Keratinocyte (primary cell): Measurements from ENCODE around the gene DNAH17. TPM values are rescaled to one million over a fixed set of nuclear protein-coding genes. Genes with fewer than 3 reads are reported as not detected.

Experiments
- DNase-seq: peaks from one replicate; pipeline ENCODE4 v3.0.0-alpha.2; 2011; ENCODE audit warnings: low read depth, missing footprints, low spot score
- FAIRE-seq: peaks from 2 replicates; lab custom pipeline; 2011; peaks lifted over from hg19 to GRCh38; lab: Jason Lieb, UNC
- H2AFZ ChIP-seq: 2 replicates; pipeline ENCODE4 v1.6.0; 2012; ENCODE audit warnings: low read length, control low read depth, inconsistent platforms; ENCODE audit not compliant: control insufficient read depth
- H3K27ac ChIP-seq: 2 replicates; pipeline ENCODE4 v1.5.1; 2011; ENCODE audit warnings: low read length; ENCODE audit not compliant: control insufficient read depth, insufficient read depth
- H3K27me3 ChIP-seq: 3 replicates; pipeline ENCODE4 v1.6.0; 2011; ENCODE audit warnings: low read length; ENCODE audit not compliant: control insufficient read depth, insufficient read depth; ENCODE audit errors: extremely low read depth
- H3K36me3 ChIP-seq, 2 experiments: 2 replicates in 1 of 2; 3 replicates in 1 of 2; pipeline ENCODE4 v1.5.1; 2011; ENCODE audit warnings: low read length in 2 of 2, mild to moderate bottlenecking in 1 of 2; ENCODE audit not compliant: control insufficient read depth in 2 of 2, insufficient read depth in 2 of 2; ENCODE audit errors: extremely low read depth in 1 of 2
- H3K4me1 ChIP-seq: 3 replicates; pipeline ENCODE4 v1.5.1; 2011; ENCODE audit warnings: low read length; ENCODE audit not compliant: control insufficient read depth, insufficient read depth; ENCODE audit errors: extremely low read depth
- H3K4me2 ChIP-seq: 3 replicates; pipeline ENCODE4 v1.6.0; 2011; ENCODE audit warnings: low read depth, low read length; ENCODE audit not compliant: control insufficient read depth, insufficient read depth; ENCODE audit errors: extremely low read depth
- H3K4me3 ChIP-seq, 3 experiments: fragments of 200-600 bp in 1 of 3; sonication (generic) in 1 of 3; 2 replicates in 2 of 3; 3 replicates in 1 of 3; pipeline ENCODE4 v1.5.1; 2011 to 2016; ENCODE audit warnings: low read length in 3 of 3, mild to moderate bottlenecking in 3 of 3, control low read depth in 2 of 3, inconsistent platforms in 1 of 3, low read depth in 1 of 3, mixed read lengths in 1 of 3, mixed run types in 1 of 3, moderate library complexity in 1 of 3; ENCODE audit not compliant: control insufficient read depth in 2 of 3, insufficient read depth in 2 of 3; ENCODE audit errors: extremely low read depth in 1 of 3
- H3K79me2 ChIP-seq: 2 replicates; pipeline ENCODE4 v1.6.0; 2012; ENCODE audit warnings: low read length; ENCODE audit not compliant: control insufficient read depth, insufficient read depth
- H3K9ac ChIP-seq: 3 replicates; pipeline ENCODE4 v1.6.0; 2011; ENCODE audit warnings: low read length; ENCODE audit not compliant: control insufficient read depth, insufficient read depth; ENCODE audit errors: extremely low read depth
- H3K9me1 ChIP-seq: 3 replicates; pipeline ENCODE4 v1.6.0; 2011; ENCODE audit warnings: low read length; ENCODE audit not compliant: control insufficient read depth, insufficient read depth; ENCODE audit errors: extremely low read depth
- H3K9me3 ChIP-seq: 2 replicates; pipeline ENCODE4 v1.5.1; 2012; ENCODE audit warnings: low read depth, low read length; ENCODE audit not compliant: control insufficient read depth
- H4K20me1 ChIP-seq: 3 replicates; pipeline ENCODE4 v1.6.0; 2011; ENCODE audit warnings: low read length; ENCODE audit not compliant: control insufficient read depth, insufficient read depth; ENCODE audit errors: extremely low read depth
- EZH2 ChIP-seq: IDR thresholded peaks from one replicate; pipeline ENCODE4 v1.6.1; 2012; ENCODE audit warnings: inconsistent platforms, mild to moderate bottlenecking, low read length, moderate library complexity
- dilution Hi-C: fragments of 300-500 bp; cut with MboI; formaldehyde crosslinking; loops from one replicate; pipeline ENCODE4 v1.7.0; 2020; ENCODE audit warnings: low sequenced_read_pairs; ENCODE audit not compliant: extremely low pct_ligation_motif_present
- polyA plus RNA-seq, 5 experiments: library from polyadenylated mRNA; depleted of rRNA in 3 of 5; stranded (reverse) in 3 of 5; stranded (forward) in 1 of 5; unstranded in 1 of 5; fragments of >200 nt; gene quantifications; 1 replicate in 1 of 5; 2 replicates in 3 of 5; 3 replicates in 1 of 5; pipeline versions ENCODE4 v1.2.1 to v1.2.3, GENCODE V29; 2011 to 2012; ENCODE audit warnings: missing spikeins in 2 of 5, low read depth in 1 of 5, low replicate concordance in 1 of 5
- TF ChIP-seq, protein P1 (sequence below), 3 experiments: IDR thresholded peaks in 1 of 3; conservative IDR thresholded peaks in 1 of 3; optimal IDR thresholded peaks in 1 of 3; 2 replicates in 2 of 3; 3 replicates in 1 of 3; pipeline versions ENCODE3 to v1.5.1; 2011; ENCODE audit warnings: low read length in 3 of 3, mild to moderate bottlenecking in 3 of 3, moderate library complexity in 2 of 3, control low read depth in 1 of 3, inconsistent platforms in 1 of 3; ENCODE audit not compliant: insufficient read depth in 2 of 3; ENCODE audit errors: extremely low read depth in 1 of 3

DNAH17 gene
- polyA plus RNA-seq, 1 donor (not counting 4 experiments of a cell fraction or from before 2014, with no cell fraction given): 0.16 TPM

GRCh38 chr17:78544881-78545755, 32.1 kb downstream of the DNAH17 start:
- Histone ChIP-seq H3K4me3 (no peak overlapping the region), H3K79me2 (no peaks in the 10 kb centered on the region), H3K4me2 (no peak overlapping the region), H3K9ac (no peak overlapping the region), H3K36me3 (no peaks in the 10 kb centered on the region), H4K20me1 (no peaks in the 10 kb centered on the region), H3K27me3 (no peaks in the 10 kb centered on the region), H2AFZ (no peak overlapping the region), H3K27ac (no peak overlapping the region), H3K4me1 (peaks cover 18% of the 10 kb centered on the region), H3K9me3 (peaks cover 1% of the 10 kb centered on the region), H3K9me1 (no peaks in the 10 kb centered on the region)
- FAIRE-seq: no peak
- TF ChIP-seq, protein P1, sequence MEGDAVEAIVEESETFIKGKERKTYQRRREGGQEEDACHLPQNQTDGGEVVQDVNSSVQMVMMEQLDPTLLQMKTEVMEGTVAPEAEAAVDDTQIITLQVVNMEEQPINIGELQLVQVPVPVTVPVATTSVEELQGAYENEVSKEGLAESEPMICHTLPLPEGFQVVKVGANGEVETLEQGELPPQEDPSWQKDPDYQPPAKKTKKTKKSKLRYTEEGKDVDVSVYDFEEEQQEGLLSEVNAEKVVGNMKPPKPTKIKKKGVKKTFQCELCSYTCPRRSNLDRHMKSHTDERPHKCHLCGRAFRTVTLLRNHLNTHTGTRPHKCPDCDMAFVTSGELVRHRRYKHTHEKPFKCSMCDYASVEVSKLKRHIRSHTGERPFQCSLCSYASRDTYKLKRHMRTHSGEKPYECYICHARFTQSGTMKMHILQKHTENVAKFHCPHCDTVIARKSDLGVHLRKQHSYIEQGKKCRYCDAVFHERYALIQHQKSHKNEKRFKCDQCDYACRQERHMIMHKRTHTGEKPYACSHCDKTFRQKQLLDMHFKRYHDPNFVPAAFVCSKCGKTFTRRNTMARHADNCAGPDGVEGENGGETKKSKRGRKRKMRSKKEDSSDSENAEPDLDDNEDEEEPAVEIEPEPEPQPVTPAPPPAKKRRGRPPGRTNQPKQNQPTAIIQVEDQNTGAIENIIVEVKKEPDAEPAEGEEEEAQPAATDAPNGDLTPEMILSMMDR (optimal IDR thresholded peaks at IDR 0.05 in 1 of 3, IDR thresholded peaks at IDR 0.05 in 1 of 3, conservative IDR thresholded peaks at IDR 0.05 in 1 of 3; ENCODE audit: extremely low read depth in 1 of 3, insufficient read depth in 2 of 3, low read length in 3 of 3): no peak
- TF ChIP-seq EZH2: no peak
- dilution Hi-C loops: no loop called here
- DNase-seq: no peak

DNA sequence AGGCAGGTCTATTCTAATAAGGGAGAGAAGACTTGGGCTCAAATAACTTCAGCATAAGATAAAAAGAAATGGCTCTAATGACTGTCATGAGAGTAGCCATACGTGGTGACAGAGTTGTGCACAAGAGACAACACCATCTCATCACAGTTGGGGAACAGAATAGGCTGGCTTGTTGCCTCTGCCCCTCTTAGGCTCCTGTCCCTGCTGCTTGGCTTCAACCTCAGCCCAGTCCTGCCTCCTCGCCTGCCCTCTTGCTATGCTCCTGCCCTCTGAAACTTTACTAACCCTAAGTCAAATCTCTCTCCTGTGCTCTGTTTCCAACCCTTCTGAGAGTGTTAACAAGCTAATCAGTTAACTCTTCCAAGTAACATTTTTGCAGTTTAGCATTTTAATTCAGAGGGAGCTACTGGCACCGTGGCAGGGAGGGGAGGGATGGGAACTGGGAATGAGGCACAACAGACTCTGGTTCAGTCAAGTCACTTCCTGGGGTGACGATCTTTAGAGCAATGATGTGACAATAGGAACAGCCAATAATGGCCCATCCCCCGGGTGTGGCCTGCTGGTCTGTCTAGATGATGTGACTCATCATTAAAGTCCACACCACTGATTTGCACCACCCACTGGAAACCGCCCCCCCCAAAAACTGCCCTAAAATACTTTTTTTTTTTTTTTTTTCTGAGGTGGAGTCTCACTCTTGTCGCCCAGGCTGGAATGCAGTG, 35.5 kb downstream of the DNAH17 start:
- peaks cover 29% of the 10 kb centered on the region for H3K4me1 ChIP-seq
- dilution Hi-C loops: no loop called here
- H3K9me3 ChIP-seq: no peaks in the 10 kb centered on the region
- no peaks in the 10 kb centered on the region for H3K27me3 ChIP-seq
- H3K9me1 ChIP-seq: no peaks in the 10 kb centered on the region
- no peak overlapping the region for H3K9ac ChIP-seq
- H3K36me3 ChIP-seq: no peaks in the 10 kb centered on the region
- no peak overlapping the region for H2AFZ ChIP-seq
- no peak overlapping the region for H3K4me3 ChIP-seq
- no peak for DNase-seq
- no peaks in the 10 kb centered on the region for H3K79me2 ChIP-seq
- no peak overlapping the region for H3K27ac ChIP-seq
- peak; percentile 52 for FAIRE-seq
- no peaks in the 10 kb centered on the region for H4K20me1 ChIP-seq
- TF ChIP-seq, protein P1 (optimal IDR thresholded peaks at IDR 0.05 in 1 of 3, IDR thresholded peaks at IDR 0.05 in 1 of 3, conservative IDR thresholded peaks at IDR 0.05 in 1 of 3; ENCODE audit: extremely low read depth in 1 of 3, insufficient read depth in 2 of 3, low read length in 3 of 3): no peak
- TF ChIP-seq EZH2: no peak
- no peak overlapping the region for H3K4me2 ChIP-seq
